ENCODE data around the gene CDH13. TPM values are rescaled to one million over a fixed set of nuclear protein-coding genes. Genes with fewer than 3 reads are reported as not detected.

Gene CDH13
- total and polyA plus RNA-seq, 2 experiments from 2014 or later: 1.6 to 4.4 TPM

GRCh38 chr16:82754716-82755513, 128.1 kb downstream of the CDH13 start:
- no peaks in the 10 kb centered on the region for H4K20me1 ChIP-seq (replicated peaks; ENCODE audit: insufficient read depth)
- ATAC-seq (no peak), DNase-seq (ENCODE audit: low spot score) (no peak)
- Mint-ChIP-seq H3K27me3 (ENCODE audit: insufficient read depth, low read depth, poor library complexity) (no peaks in the 10 kb centered on the region), H3K9me3 (no peaks in the 10 kb centered on the region; the same call in 2 of the 3 replicates), H3K4me3 (no peak overlapping the region), H3K36me3 (ENCODE audit: low read depth) (no peaks in the 10 kb centered on the region; the same call in 2 of the 3 replicates), H3K27ac (no peak overlapping the region), H3K4me1 (peaks cover 19% of the 10 kb centered on the region)
- H3K36me3 ChIP-seq (ENCODE audit: insufficient read depth): no peaks in the 10 kb centered on the region
- no peak overlapping the region for H3K27ac ChIP-seq (ENCODE audit: low read depth)
- no peaks in the 10 kb centered on the region for H3F3A ChIP-seq (replicated peaks; ENCODE audit: low read depth)
- no peak overlapping the region for H3K4me3 ChIP-seq
- H3K4me1 ChIP-seq (ENCODE audit: insufficient read depth): peaks cover 12% of the 10 kb centered on the region
- no peaks in the 10 kb centered on the region for H3K27me3 ChIP-seq (ENCODE audit: insufficient read depth)
- TF ChIP-seq ZNF114 (CRISPR knock-in tag; IDR thresholded peaks at IDR 0.05): no peak
- TF ChIP-seq ZNF462 (CRISPR knock-in tag; IDR thresholded peaks at IDR 0.05): no peak
- no peak for TF ChIP-seq ETS1 (IDR thresholded peaks at IDR 0.05)
- TF ChIP-seq NANOG (IDR thresholded peaks at IDR 0.05; ENCODE audit: borderline replicate concordance): no peak
- TF ChIP-seq EZH2phosphoT487 (IDR thresholded peaks at IDR 0.05; ENCODE audit: unreplicated experiment): no peak
- TF ChIP-seq CTCF (conservative IDR thresholded peaks at IDR 0.05; ENCODE audit: low read depth in 2 of 2): no peak
- TF ChIP-seq POLR2AphosphoS5 (IDR thresholded peaks at IDR 0.05; ENCODE audit: low read depth): no peak
- TF ChIP-seq CREB1 (CRISPR knock-in tag; IDR thresholded peaks at IDR 0.05; ENCODE audit: low read depth): no peak
- TF ChIP-seq ZNF331 (CRISPR knock-in tag; IDR thresholded peaks at IDR 0.05; ENCODE audit: low read depth): no peak
- TF ChIP-seq JUNB (IDR thresholded peaks at IDR 0.05; ENCODE audit: unreplicated experiment): no peak
- no peak for TF ChIP-seq EZH2 (IDR thresholded peaks at IDR 0.05; ENCODE audit: low read depth, unreplicated experiment)
- H3K79me2 ChIP-seq (replicated peaks; ENCODE audit: insufficient read depth): no peaks in the 10 kb centered on the region
- H3K4me2 ChIP-seq: no peak overlapping the region
- H2AFZ ChIP-seq: no peak overlapping the region
- peaks cover 3% of the 10 kb centered on the region; the same call in 1 of the 2 replicates for H3K9me2 ChIP-seq (ENCODE audit: insufficient read depth)

Measured in GM23338 (cell line).